GM18868 (cell line): ENCODE measurements around the gene DCLK2.

Experiments used
- ATAC-seq: cut with Tn5 transposase; IDR thresholded peaks from one replicate; pipeline ENCODE4 v1.9.1; 2021; ENCODE audit warnings: mild to moderate bottlenecking, moderate library complexity; ENCODE audit not compliant: unreplicated experiment

DCLK2 gene

GRCh38 chr4:150256225-150256620 is 178.0 kb downstream of the DCLK2 start:
- ATAC-seq: no peak

- no peak for ATAC-seq
Observed at GRCh38 chr4:150256841-150257730, 178.8 kb downstream of the DCLK2 start.

- no peak for ATAC-seq
Observed at GRCh38 chr4:150258569-150258968, 180.3 kb downstream of the DCLK2 start.

GRCh38 chr4:150259861-150260567 is 181.8 kb downstream of the DCLK2 start:
- ATAC-seq: no peak

GRCh38 chr4:150261571-150261970 is 183.3 kb downstream of the DCLK2 start:
- no peak for ATAC-seq

- no peak for ATAC-seq
Observed at GRCh38 chr4:150262611-150263010, 184.4 kb downstream of the DCLK2 start.

- no peak for ATAC-seq
Observed at GRCh38 chr4:150264595-150265161, 186.4 kb downstream of the DCLK2 start.

- no peak for ATAC-seq
Observed at GRCh38 chr4:150265806-150266205, 187.6 kb downstream of the DCLK2 start.

- no peak for ATAC-seq
Observed at GRCh38 chr4:150268444-150268843, 190.2 kb downstream of the DCLK2 start.

- no peak for ATAC-seq
Observed at GRCh38 chr4:150278206-150278605, 200.0 kb downstream of the DCLK2 start.

GRCh38 chr4:150280081-150280895 is 202.0 kb downstream of the DCLK2 start:
- ATAC-seq: no peak

- ATAC-seq: no peak
Observed at GRCh38 chr4:150280975-150281374, 202.7 kb downstream of the DCLK2 start.

- no peak for ATAC-seq
Observed at GRCh38 chr4:150283689-150284088, 205.4 kb downstream of the DCLK2 start.

GRCh38 chr4:150286656-150287055 is 208.4 kb downstream of the DCLK2 start:
- no peak for ATAC-seq

- ATAC-seq: no peak
Observed at GRCh38 chr4:150289198-150289597, 211.0 kb downstream of the DCLK2 start.

GRCh38 chr4:150289881-150290280 is 211.6 kb downstream of the DCLK2 start:
- ATAC-seq: no peak

GRCh38 chr4:150297861-150298474 is 219.7 kb downstream of the DCLK2 start:
- ATAC-seq: no peak

GRCh38 chr4:150299816-150300215 is 221.6 kb downstream of the DCLK2 start:
- no peak for ATAC-seq

GRCh38 chr4:150302553-150302952 is 224.3 kb downstream of the DCLK2 start:
- ATAC-seq: no peak

- ATAC-seq: no peak
Observed at GRCh38 chr4:150305995-150306394, 227.8 kb downstream of the DCLK2 start.

- no peak for ATAC-seq
Observed at GRCh38 chr4:150306719-150307118, 228.5 kb downstream of the DCLK2 start.
